KG1 (cell line): ENCODE results near the gene SVOPL.
"Not testable (repeated sequence)": the region's sequence is repeated elsewhere in the genome, so short reads cannot be mapped to it uniquely, and the experiment has no call there.

Experiments
- DNase-seq: peaks from one replicate; lab custom pipeline; 2025; lab: John Stamatoyannopoulos, UW

Gene SVOPL

GRCh38 chr7:138701537-138701923 lies 368 bp upstream of the SVOPL start:
- DNase-seq = no peak

- no peak for DNase-seq
Observed at GRCh38 chr7:138699661-138700060, 1.5 kb downstream of the SVOPL start.

- DNase-seq = no peak
Observed at GRCh38 chr7:138698281-138698680, 2.9 kb downstream of the SVOPL start.

- DNase-seq = no peak
Observed at GRCh38 chr7:138697535-138698182, 3.5 kb downstream of the SVOPL start.

GRCh38 chr7:138695776-138696175 lies 5.4 kb downstream of the SVOPL start:
- not testable (repeated sequence) for DNase-seq

GRCh38 chr7:138695106-138695505 lies 6.1 kb downstream of the SVOPL start:
- DNase-seq = no peak

GRCh38 chr7:138691178-138691577 lies 10.0 kb downstream of the SVOPL start:
- DNase-seq = no peak

- DNase-seq = no peak
Observed at GRCh38 chr7:138690495-138690894, 10.7 kb downstream of the SVOPL start.

GRCh38 chr7:138688037-138688436 lies 13.1 kb downstream of the SVOPL start:
- DNase-seq = not testable (repeated sequence)

GRCh38 chr7:138684340-138684739 lies 16.8 kb downstream of the SVOPL start:
- DNase-seq = no peak

GRCh38 chr7:138679793-138680192 lies 21.4 kb downstream of the SVOPL start:
- no peak for DNase-seq

GRCh38 chr7:138670594-138670993 lies 30.6 kb downstream of the SVOPL start:
- no peak for DNase-seq

- no peak for DNase-seq
Observed at GRCh38 chr7:138669364-138669763, 31.8 kb downstream of the SVOPL start.

- no peak for DNase-seq
Observed at GRCh38 chr7:138668946-138669345, 32.2 kb downstream of the SVOPL start.

GRCh38 chr7:138668229-138668596 lies 32.9 kb downstream of the SVOPL start:
- DNase-seq = no peak

- DNase-seq = no peak
Observed at GRCh38 chr7:138667535-138668228, 33.5 kb downstream of the SVOPL start.

- DNase-seq = no peak
Observed at GRCh38 chr7:138666385-138666784, 34.8 kb downstream of the SVOPL start.

GRCh38 chr7:138665669-138666140 lies 35.5 kb downstream of the SVOPL start:
- no peak for DNase-seq

GRCh38 chr7:138665249-138665648 lies 35.9 kb downstream of the SVOPL start:
- DNase-seq = no peak

GRCh38 chr7:138663725-138664710 lies 37.1 kb downstream of the SVOPL start:
- DNase-seq = no peak

- no peak for DNase-seq
Observed at GRCh38 chr7:138662991-138663320, 38.2 kb downstream of the SVOPL start.

GRCh38 chr7:138662076-138662990 lies 38.8 kb downstream of the SVOPL start:
- DNase-seq = no peak
